Right lobe of liver (tissue), 4 donors: ENCODE data around the gene ICOS.

Source experiments
- POLR2A ChIP-seq: fragments of 450-650 bp; IDR thresholded peaks from one replicate; pipeline ENCODE4 v1.6.1; 2017; ENCODE audit warnings: antibody characterized with exemption, mild to moderate bottlenecking
- TF ChIP-seq, protein P1 (sequence below), 4 donors: fragments of 200-600 bp in 3 of 4; fragments of 450-650 bp in 1 of 4; IDR thresholded peaks; one replicate each; pipeline versions ENCODE4 v1.5.1 to v1.8.0; 2016 to 2022; ENCODE audit warnings: antibody characterized with exemption in 4 of 4, mild to moderate bottlenecking in 2 of 4
- donor health status: DM: no; HTN: no; CAD: no.
- donor health status: DM: no; HTN: no; CAD: no.
- donor health status: DM: no; HTN: yes; CAD: no.

DNA sequence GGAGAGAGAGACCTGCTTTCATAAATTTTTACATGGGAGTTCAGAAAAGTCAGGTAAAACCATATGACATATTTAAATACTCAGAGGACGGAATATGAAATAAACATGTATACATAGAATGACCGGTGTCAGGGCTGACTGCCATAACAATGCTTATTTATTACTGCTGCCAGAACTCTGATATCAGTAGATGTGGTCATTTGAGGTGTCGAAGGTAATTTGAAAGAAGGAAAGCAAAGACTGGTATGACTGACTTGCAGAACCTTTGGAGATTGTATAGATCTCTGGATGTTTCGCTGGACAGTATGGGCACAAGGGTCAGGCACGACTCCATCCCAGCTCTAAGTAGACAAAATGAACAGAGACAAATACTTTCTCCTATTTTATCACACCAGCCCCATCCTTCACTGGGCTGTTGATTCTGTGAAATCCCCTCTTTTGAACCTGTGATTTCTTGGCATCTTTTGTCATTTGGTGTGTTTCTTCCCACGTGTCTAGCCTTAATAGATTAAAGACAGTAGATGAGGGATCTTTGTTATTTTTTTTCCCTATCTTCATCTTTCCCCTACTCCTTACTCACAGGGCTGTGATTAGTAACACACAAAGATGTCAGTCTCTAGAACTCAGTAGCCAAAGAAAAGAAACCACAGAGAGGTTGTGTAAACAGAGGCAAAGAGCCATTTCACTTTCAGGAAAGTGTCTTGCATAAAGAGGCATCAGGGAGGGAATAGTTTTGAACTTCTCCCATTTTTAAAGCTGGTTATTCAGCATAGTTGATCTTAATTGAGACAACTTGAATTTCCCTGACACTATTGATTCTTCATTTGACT is 61.6 kb downstream of the ICOS start:
- TF ChIP-seq, protein P1, sequence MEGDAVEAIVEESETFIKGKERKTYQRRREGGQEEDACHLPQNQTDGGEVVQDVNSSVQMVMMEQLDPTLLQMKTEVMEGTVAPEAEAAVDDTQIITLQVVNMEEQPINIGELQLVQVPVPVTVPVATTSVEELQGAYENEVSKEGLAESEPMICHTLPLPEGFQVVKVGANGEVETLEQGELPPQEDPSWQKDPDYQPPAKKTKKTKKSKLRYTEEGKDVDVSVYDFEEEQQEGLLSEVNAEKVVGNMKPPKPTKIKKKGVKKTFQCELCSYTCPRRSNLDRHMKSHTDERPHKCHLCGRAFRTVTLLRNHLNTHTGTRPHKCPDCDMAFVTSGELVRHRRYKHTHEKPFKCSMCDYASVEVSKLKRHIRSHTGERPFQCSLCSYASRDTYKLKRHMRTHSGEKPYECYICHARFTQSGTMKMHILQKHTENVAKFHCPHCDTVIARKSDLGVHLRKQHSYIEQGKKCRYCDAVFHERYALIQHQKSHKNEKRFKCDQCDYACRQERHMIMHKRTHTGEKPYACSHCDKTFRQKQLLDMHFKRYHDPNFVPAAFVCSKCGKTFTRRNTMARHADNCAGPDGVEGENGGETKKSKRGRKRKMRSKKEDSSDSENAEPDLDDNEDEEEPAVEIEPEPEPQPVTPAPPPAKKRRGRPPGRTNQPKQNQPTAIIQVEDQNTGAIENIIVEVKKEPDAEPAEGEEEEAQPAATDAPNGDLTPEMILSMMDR (IDR thresholded peaks at IDR 0.05), result no peak
- TF ChIP-seq POLR2A, result no peak
